Measurements from ENCODE around the gene ANO4.

The ANO4 gene

DNA sequence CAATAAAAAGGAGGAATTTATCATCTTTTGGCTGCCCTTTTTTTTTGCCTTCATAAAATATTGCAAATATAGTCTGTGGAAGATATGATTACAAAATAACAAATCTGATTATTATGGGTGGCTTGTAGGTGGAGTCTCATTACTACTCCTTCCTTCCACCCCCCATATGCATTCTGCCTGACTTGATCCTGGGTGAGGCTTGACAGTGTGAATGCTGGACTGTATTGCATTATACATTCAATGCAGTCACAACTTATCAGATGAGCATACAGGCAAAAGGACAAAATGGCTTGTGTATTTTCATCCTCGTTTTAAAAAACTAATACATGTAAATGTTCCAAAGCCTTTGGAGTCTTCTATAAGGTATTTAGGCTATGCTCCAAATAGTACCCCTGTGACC, 186.3 kb downstream of the ANO4 start:
- ATAC-seq (ENCODE audit: low read depth): no peak
- Histone ChIP-seq H3K27me3 (ENCODE audit: insufficient read depth, poor library complexity, severe bottlenecking) (no peaks in the 10 kb centered on the region), H3K36me3 (ENCODE audit: low read depth) (no peaks in the 10 kb centered on the region), H3K4me3 (ENCODE audit: severe bottlenecking) (no peak overlapping the region), H3K27ac (ENCODE audit: poor library complexity, severe bottlenecking) (no peak overlapping the region), H3K4me1 (ENCODE audit: insufficient read depth, poor library complexity, severe bottlenecking) (no peaks in the 10 kb centered on the region), H3K9me3 (ENCODE audit: severe bottlenecking) (no peaks in the 10 kb centered on the region)
- DNase-seq (ENCODE audit: low spot score): no peak
- no peak for TF ChIP-seq CTCF (IDR thresholded peaks at IDR 0.05; ENCODE audit: poor library complexity, severe bottlenecking)

- no peaks in the 10 kb centered on the region for H3K4me1 ChIP-seq (ENCODE audit: insufficient read depth, poor library complexity, severe bottlenecking)
- H3K27me3 ChIP-seq (ENCODE audit: insufficient read depth, poor library complexity, severe bottlenecking): no peaks in the 10 kb centered on the region
- H3K9me3 ChIP-seq (ENCODE audit: severe bottlenecking): no peaks in the 10 kb centered on the region
- TF ChIP-seq CTCF (IDR thresholded peaks at IDR 0.05; ENCODE audit: poor library complexity, severe bottlenecking): no peak
- no peak overlapping the region for H3K27ac ChIP-seq (ENCODE audit: poor library complexity, severe bottlenecking)
- ATAC-seq (ENCODE audit: low read depth): no peak
- no peaks in the 10 kb centered on the region for H3K36me3 ChIP-seq (ENCODE audit: low read depth)
- DNase-seq (ENCODE audit: low spot score): no peak
- no peak overlapping the region for H3K4me3 ChIP-seq (ENCODE audit: severe bottlenecking)
Measured at GRCh38 chr12:100982511-100983183, 188.1 kb downstream of the ANO4 start.

DNA sequence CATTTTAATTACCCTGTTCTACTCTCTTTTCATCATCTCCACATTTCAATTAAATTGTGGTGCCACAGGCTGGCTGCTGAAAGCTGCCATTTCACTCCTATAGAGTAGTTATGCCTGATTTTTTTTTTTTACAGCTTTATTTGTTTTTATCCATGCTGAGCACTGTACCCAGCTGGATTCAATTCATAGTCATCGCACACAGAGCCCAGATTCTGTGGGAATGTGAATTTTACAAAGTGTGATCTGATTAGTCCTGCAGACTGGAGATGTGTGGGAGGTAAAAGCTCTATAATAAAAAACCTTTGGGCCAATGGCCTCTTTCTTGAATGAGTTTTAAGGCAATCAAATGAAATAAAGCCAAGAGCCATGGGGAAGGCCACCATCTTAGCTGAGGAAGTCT, 190.2 kb downstream of the ANO4 start:
- H3K4me1 ChIP-seq (ENCODE audit: insufficient read depth, poor library complexity, severe bottlenecking): no peaks in the 10 kb centered on the region
- H3K9me3 ChIP-seq (ENCODE audit: severe bottlenecking): no peaks in the 10 kb centered on the region
- H3K27ac ChIP-seq (ENCODE audit: poor library complexity, severe bottlenecking): no peak overlapping the region
- no peaks in the 10 kb centered on the region for H3K36me3 ChIP-seq (ENCODE audit: low read depth)
- no peak overlapping the region for H3K4me3 ChIP-seq (ENCODE audit: severe bottlenecking)
- ATAC-seq (ENCODE audit: low read depth) (no peak), DNase-seq (ENCODE audit: low spot score) (no peak)
- no peak for TF ChIP-seq CTCF (IDR thresholded peaks at IDR 0.05; ENCODE audit: poor library complexity, severe bottlenecking)
- no peaks in the 10 kb centered on the region for H3K27me3 ChIP-seq (ENCODE audit: insufficient read depth, poor library complexity, severe bottlenecking)

DNA sequence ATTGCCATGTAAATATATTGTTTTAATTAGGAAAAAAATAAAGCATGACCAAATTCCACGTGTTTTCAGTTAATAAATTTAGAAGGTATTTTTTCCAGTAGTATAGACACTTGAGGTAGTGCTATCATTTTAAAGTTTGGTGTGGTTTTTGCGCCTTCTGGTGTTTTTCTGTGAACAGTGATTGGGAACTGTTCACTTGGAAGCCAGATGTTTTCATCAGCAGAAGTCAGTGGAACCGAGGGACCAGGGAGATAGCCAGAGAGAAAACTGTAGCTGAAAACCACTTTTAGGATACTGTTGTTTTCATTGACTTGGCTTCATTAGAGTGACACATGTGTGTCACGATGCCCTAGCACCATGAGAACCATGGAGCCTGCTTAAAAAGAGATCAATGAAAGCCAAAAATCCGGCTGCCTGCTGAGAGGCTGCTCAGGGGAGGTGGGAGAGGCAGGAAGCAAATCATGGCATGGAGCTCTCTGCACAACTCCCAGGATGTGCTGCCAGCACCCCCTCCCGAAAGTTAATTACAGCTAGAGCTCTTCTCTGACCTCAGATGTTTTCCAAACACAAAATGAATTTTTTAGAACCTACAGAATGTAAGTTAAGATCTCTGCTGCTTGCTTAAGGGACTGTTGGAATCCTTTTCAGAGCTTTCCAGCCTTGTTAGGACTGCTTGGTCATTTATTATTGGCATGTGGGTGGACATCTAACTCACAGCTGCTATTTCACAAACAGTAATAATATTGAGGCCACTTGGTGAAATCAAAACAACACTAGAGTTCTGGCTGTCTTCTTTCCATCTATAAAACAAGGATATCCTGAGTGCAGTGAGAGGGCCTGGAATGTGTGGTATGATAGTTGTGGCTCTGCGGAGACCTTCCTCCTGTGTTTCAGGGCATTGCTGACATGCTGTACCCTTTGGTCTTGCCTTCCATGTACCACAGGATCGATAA, 192.3 kb downstream of the ANO4 start:
- Histone ChIP-seq H3K4me1 (ENCODE audit: insufficient read depth, poor library complexity, severe bottlenecking) (no peaks in the 10 kb centered on the region), H3K36me3 (ENCODE audit: low read depth) (no peaks in the 10 kb centered on the region), H3K4me3 (ENCODE audit: severe bottlenecking) (no peak overlapping the region), H3K27ac (ENCODE audit: poor library complexity, severe bottlenecking) (no peak overlapping the region), H3K9me3 (ENCODE audit: severe bottlenecking) (no peaks in the 10 kb centered on the region), H3K27me3 (ENCODE audit: insufficient read depth, poor library complexity, severe bottlenecking) (no peaks in the 10 kb centered on the region)
- no peak for DNase-seq (ENCODE audit: low spot score)
- TF ChIP-seq CTCF (IDR thresholded peaks at IDR 0.05; ENCODE audit: poor library complexity, severe bottlenecking): no peak
- ATAC-seq (ENCODE audit: low read depth): no peak

Data from RWPE2 (cell line).